Measurements from ENCODE around the gene PLD1.

PLD1 gene

DNA sequence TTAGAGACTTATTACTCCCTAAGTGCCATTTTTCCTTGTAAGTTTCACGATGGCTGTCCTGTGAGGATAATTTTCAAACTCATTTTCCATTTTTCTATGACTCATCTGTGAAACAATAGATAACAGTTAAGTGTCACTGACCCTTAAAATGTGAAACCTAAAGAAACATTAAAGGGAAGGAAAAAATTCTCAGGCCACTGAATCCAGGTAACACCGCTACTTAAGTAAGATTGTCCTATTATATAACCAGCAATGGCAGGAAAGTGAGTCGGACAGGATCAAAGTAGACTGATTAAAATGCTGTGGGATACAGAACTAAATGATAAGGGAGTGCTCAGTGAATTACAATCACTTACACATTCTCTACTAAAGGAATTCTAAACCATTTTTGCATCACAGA lies 12.4 kb downstream of the PLD1 start:
- no peak overlapping the region for H3K4me3 ChIP-seq (ENCODE audit: low read length)
- TF ChIP-seq CTCF (conservative IDR thresholded peaks at IDR 0.05; ENCODE audit: low read length) = no peak
- no peak for DNase-seq (ENCODE audit: low read depth)

- no peak for TF ChIP-seq CTCF (conservative IDR thresholded peaks at IDR 0.05; ENCODE audit: low read length)
- H3K4me3 ChIP-seq (ENCODE audit: low read length) = no peak overlapping the region
- DNase-seq (ENCODE audit: low read depth) = no peak
Observed at GRCh38 chr3:171797265-171797679, 13.0 kb downstream of the PLD1 start.

DNA sequence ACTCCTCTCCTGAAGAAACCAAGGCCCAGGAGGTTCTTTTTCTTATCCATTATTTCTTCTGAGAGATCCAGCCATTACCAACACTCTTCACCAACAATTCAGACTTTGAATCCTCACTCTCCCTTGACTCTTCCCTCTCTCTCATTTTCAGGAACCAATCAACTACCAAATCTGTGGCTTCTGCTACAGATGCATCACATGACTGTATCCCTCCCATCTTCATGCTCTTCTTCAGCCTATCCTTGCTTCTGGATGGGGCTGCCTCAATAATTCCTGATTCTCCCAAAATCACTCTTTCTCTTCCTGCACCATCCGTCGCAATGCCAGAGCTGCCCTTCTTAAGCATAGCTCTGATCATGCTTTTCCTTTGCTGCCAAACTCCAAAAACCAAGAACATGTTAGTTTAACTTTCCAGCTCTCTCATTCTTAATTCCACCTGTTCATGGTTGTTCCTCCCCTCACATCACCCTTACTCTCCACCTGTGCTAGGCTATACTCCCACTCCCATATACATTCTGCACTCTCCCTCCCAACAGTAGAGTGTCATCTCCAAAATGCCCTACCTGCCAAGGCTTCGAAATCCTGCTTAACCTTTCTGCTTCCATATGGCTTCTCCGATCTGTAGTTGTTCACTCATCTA lies 13.5 kb downstream of the PLD1 start:
- no peak for DNase-seq (ENCODE audit: low read depth)
- no peak for TF ChIP-seq CTCF (conservative IDR thresholded peaks at IDR 0.05; ENCODE audit: low read length)
- H3K4me3 ChIP-seq (ENCODE audit: low read length) = no peak overlapping the region

DNA sequence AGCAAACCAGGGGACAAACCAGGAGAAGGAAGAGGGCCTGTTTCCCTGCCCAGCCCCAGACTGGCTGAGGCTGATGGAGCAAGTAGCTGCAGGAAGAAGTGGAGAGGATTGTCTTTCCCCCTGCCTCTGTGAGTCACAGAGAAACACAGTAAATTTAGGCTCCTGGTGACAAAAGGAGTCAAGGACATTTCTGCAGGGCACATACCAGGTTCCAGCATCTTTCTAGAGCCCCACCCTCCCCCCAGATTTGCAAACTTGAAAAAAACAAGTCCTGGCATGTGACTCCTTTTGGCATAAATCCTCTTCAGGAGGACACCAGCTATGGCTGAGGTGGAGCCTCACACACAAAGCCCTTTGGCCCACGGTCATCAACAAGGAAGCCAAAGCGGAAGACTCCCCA lies 17.8 kb downstream of the PLD1 start:
- no peak for TF ChIP-seq CTCF (conservative IDR thresholded peaks at IDR 0.05; ENCODE audit: low read length)
- H3K4me3 ChIP-seq (ENCODE audit: low read length) = no peak overlapping the region
- DNase-seq (ENCODE audit: low read depth) = no peak

DNA sequence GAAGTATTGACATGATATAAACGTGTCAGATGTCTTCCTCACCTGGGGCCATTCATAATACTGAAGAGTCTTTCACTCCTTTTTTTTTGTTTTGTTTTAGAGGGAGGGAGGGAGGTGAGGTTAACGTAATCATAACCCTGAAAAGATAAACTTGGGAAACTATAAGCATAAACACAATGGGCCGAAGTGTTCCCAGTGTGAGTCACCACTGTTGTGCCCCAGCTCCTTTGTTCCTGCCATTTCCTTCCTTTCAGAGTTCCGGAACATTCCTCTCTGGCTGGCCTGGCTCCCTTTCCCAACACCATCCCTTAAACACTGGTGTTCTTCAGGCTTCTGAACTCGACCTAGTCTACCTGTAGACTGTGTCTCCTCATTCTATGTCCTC lies 18.6 kb downstream of the PLD1 start:
- no peak overlapping the region for H3K4me3 ChIP-seq (ENCODE audit: low read length)
- peak; percentile 40 for DNase-seq (ENCODE audit: low read depth)
- TF ChIP-seq CTCF (conservative IDR thresholded peaks at IDR 0.05; ENCODE audit: low read length) = no peak

GRCh38 chr3:171790898-171791691 lies 19.2 kb downstream of the PLD1 start:
- no peak overlapping the region for H3K4me3 ChIP-seq (ENCODE audit: low read length)
- no peak for TF ChIP-seq CTCF (conservative IDR thresholded peaks at IDR 0.05; ENCODE audit: low read length)
- DNase-seq (ENCODE audit: low read depth) = peak; percentile 82

DNA sequence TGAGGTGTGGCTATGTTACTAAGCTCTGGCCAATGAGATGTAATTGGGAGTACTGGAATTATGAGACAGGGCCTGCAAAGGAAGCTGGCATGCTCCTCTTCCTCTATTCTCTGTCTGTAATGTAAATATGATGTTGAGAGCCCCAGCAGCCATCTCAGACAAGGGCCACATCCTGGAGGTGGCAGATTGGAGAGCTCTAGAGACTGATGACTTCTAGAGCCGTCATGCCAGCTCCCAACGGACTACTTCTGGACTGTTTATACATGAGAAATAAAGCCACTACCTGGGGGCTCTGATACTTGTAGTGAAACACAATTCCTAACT lies 19.7 kb downstream of the PLD1 start:
- TF ChIP-seq CTCF (conservative IDR thresholded peaks at IDR 0.05; ENCODE audit: low read length) = no peak
- no peak for DNase-seq (ENCODE audit: low read depth)
- H3K4me3 ChIP-seq (ENCODE audit: low read length) = no peak overlapping the region
